ENCODE measurements around the gene CDH11.

- TF ChIP-seq EP300 (IDR thresholded peaks at IDR 0.05; ENCODE audit: borderline replicate concordance): no peak
- TF ChIP-seq RAD21 (IDR thresholded peaks at IDR 0.05; ENCODE audit: low read depth): no peak
- TF ChIP-seq TCF12 (IDR thresholded peaks at IDR 0.05; ENCODE audit: low read depth): no peak
- no peak for TF ChIP-seq FOXM1 (IDR thresholded peaks at IDR 0.05; ENCODE audit: borderline replicate concordance, low read depth)
- TF ChIP-seq ZBTB7A (IDR thresholded peaks at IDR 0.05; ENCODE audit: low read depth): no peak
- TF ChIP-seq MAX (IDR thresholded peaks at IDR 0.05): no peak
- no peak for TF ChIP-seq TEAD4 (IDR thresholded peaks at IDR 0.05)
- TF ChIP-seq CREB1 (IDR thresholded peaks at IDR 0.05; ENCODE audit: low read depth): no peak
Observed at GRCh38 chr16:65075877-65076276, 46.0 kb downstream of the CDH11 start.

Measured in Ishikawa (cell line).